Fibroblast of skin of scalp (primary cell): ENCODE results near the gene CSMD2.

Experiments used
- DNase-seq: peaks from one replicate; pipeline ENCODE4 v3.0.0-alpha.2; 2013

Gene CSMD2

GRCh38 chr1:33960188-33960895, 204.7 kb downstream of the CSMD2 start:
- no peak for DNase-seq

- DNase-seq, result peak; percentile 25
Observed at GRCh38 chr1:33957854-33958253, 207.2 kb downstream of the CSMD2 start.

DNA sequence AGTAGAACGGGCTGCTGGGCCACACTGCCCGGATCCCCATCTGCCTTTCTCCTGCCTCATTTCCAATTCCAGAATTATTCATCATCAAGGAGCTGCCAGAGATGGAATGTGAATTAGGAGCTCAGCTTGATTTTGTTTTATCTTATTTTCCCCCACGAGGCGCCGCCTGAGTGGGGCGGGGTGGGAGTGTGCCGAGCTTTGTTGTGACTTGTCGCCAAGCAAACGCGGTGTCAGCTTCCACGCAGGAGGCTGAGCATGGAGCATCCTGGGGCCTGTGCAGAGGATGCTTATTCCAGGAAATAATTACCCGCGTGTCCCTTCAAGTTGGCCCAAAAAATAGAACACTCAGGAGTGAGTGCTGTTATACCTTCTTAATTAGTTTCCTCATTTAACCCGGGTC, 209.9 kb downstream of the CSMD2 start:
- no peak for DNase-seq

GRCh38 chr1:33949570-33949969, 215.5 kb downstream of the CSMD2 start:
- no peak for DNase-seq

DNA sequence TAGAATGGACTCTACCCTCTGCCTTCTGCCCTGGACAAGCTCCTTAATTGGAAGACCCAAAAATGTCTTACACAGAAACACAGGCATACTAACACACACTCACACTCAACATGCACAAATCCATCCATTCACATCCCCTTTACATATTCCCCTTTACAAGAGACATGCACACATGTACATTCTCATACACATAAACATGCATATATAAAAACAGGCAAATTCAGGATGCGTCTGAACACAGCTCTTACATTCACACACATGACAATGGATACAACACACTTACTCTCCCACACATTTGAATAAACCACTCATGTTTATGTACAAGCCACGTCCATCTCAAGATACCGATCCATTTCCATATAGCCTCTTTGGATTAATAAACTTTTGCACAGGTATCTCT, 216.7 kb downstream of the CSMD2 start:
- no peak for DNase-seq

- DNase-seq, result no peak
Observed at GRCh38 chr1:33946836-33947235, 218.2 kb downstream of the CSMD2 start.

- no peak for DNase-seq
Observed at GRCh38 chr1:33944846-33945245, 220.2 kb downstream of the CSMD2 start.

- peak; percentile 74 for DNase-seq
Observed at GRCh38 chr1:33943978-33944377, 221.1 kb downstream of the CSMD2 start.

DNA sequence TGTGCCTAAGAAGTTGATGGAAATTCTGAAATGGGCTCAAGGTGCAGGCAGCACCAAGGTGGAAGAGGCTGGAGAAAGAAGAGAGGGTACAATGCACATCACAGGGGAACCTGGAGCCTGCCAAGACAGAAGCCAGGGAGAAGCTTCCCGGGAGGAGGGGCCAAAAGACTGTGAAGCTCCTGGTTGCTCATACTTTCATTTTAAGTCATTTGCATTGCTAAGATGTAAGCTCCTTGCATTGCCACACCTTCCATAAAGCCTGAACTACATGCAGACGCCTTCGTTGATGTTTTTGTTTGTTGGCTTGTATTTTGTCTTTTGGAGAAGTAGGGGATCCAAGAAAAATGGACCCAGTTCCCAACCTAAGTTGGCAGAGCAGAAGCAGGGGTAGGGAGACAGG, 232.2 kb downstream of the CSMD2 start:
- DNase-seq, result no peak

- no peak for DNase-seq
Observed at GRCh38 chr1:33931111-33931475, 233.9 kb downstream of the CSMD2 start.

GRCh38 chr1:33930346-33931110, 234.5 kb downstream of the CSMD2 start:
- DNase-seq, result no peak

DNA sequence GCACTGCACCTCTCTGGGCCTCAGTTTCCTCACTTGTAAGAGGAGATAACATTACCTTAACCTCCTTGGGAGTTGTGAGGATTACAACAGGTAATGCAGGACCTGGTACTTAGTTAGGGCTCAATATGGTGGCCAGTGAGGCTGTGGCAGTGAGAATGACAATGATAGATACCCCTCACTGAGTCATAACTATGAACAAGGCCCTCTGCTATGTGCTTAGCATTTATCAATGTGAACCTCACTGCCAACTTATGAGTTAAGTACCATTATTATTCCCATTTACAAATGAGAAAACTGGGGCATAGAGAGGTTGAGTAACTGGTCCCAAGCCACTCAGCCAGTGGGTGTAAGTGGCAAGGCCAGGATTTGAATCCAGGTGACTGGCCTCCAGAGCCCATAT, 236.8 kb downstream of the CSMD2 start:
- no peak for DNase-seq

- DNase-seq, result no peak
Observed at GRCh38 chr1:33927721-33928120, 237.3 kb downstream of the CSMD2 start.

GRCh38 chr1:33925586-33925985, 239.4 kb downstream of the CSMD2 start:
- DNase-seq, result no peak

DNA sequence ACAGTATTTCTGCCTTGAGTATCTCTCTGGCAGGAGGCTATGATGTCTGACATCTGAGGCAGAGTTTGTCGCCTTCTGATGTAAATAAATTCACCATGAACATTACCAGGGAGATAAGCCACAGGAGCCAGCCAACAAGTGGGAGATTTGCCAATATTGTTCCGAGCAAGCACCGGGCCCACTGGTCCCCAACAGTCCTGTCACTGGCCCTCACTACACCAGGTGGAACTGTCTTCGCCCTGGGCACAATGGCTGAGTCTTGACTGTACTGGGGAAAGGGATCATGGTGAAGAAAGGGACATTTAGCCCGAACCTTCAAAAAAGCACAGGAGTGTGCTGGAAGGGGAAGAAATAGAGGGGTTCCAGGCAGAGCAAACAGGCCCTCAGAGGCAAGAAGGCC, 243.7 kb downstream of the CSMD2 start:
- DNase-seq, result no peak

GRCh38 chr1:33918368-33918767, 246.7 kb downstream of the CSMD2 start:
- DNase-seq, result peak; percentile 76

GRCh38 chr1:33916786-33917185, 248.2 kb downstream of the CSMD2 start:
- no peak for DNase-seq

- DNase-seq, result no peak
Observed at GRCh38 chr1:33914531-33914930, 250.5 kb downstream of the CSMD2 start.

- no peak for DNase-seq
Observed at GRCh38 chr1:33908324-33908956, 256.6 kb downstream of the CSMD2 start.

DNA sequence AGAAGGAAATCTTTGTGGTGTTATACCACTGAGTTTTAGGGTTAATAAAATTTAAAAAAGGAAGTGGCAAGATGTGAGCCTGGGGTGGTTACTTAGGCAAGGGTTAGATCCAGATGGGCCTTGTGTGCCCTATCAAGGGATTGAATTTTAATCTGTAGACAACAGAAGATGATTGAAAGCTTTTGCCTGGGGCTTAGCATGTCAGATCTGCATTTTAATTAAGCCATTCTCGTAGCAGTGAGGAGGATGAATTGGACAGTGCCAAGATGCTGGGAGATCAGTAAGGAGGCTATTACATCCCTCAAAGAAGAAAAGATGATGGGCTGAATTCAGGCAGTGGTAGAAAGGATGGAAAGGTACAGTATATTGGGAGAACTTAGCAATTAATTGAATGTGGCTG, 258.9 kb downstream of the CSMD2 start:
- no peak for DNase-seq

GRCh38 chr1:33905241-33905640, 259.8 kb downstream of the CSMD2 start:
- DNase-seq, result no peak

GRCh38 chr1:33903210-33903589, 261.8 kb downstream of the CSMD2 start:
- DNase-seq, result peak; percentile 26

- peak; percentile 40 for DNase-seq
Observed at GRCh38 chr1:33902486-33903209, 262.4 kb downstream of the CSMD2 start.
